IMR-90 (cell line): Measurements from ENCODE around the gene CCDC138. TPM values are rescaled to one million over a fixed set of nuclear protein-coding genes. Genes with fewer than 3 reads are reported as not detected.

Source experiments
- ATAC-seq: fragments of 200-7000 bp; cut with Tn5 transposase; 2 replicates; pipeline ENCODE4 v1.9.1; 2020; ENCODE audit warnings: low read depth, mild to moderate bottlenecking, moderate library complexity
- BruUV-seq: library from RNA; stranded (reverse); fragments of 400-500 nt; replicated peaks from 2 replicates; lab custom pipeline; 2021; lab: Mats Ljungman, UMichigan
- CTCF ChIA-PET: fragments of 300-600 bp; formaldehyde crosslinking; extraction: SDS; loops from one replicate; lab custom pipeline; 2021; ENCODE audit warnings: antibody characterized with exemption; lab: Yijun Ruan, JAX
- POLR2A ChIA-PET: fragments of 300-600 bp; sonication (Branson Sonifier 250); formaldehyde crosslinking; loops from one replicate; lab custom pipeline; 2022; ENCODE audit warnings: antibody characterized with exemption; ENCODE audit not compliant: unreplicated experiment; lab: Charles Lee
- DNase-seq: peaks from one replicate; pipeline ENCODE4 v3.0.0; 2013
- H2AFZ ChIP-seq: replicated peaks from 2 replicates; pipeline ENCODE3; 2013; ENCODE audit warnings: low read length, mild to moderate bottlenecking; ENCODE audit not compliant: poor library complexity
- H2AK5ac ChIP-seq: 2 replicates; pipeline ENCODE4 v1.6.1; 2013; ENCODE audit warnings: low read depth, low read length, inconsistent platforms
- H2AK9ac ChIP-seq: replicated peaks from 2 replicates; pipeline ENCODE3; 2013; ENCODE audit warnings: mild to moderate bottlenecking, low read depth, low read length, moderate library complexity; ENCODE audit not compliant: poor library complexity
- H2BK120ac ChIP-seq: 2 replicates; pipeline ENCODE4 v1.6.1; 2013; ENCODE audit warnings: low read depth, low read length, inconsistent platforms
- H2BK15ac ChIP-seq: 3 replicates; pipeline ENCODE4 v1.6.1; 2013; ENCODE audit warnings: low read depth, low read length, inconsistent platforms
- H2BK20ac ChIP-seq: 2 replicates; pipeline ENCODE4 v1.6.1; 2013; ENCODE audit warnings: low read depth, mild to moderate bottlenecking, inconsistent platforms, low read length, moderate library complexity
- H2BK5ac ChIP-seq: 2 replicates; pipeline ENCODE4 v1.6.1; 2013; ENCODE audit warnings: mild to moderate bottlenecking, low read depth, low read length, inconsistent platforms; ENCODE audit not compliant: poor library complexity, severe bottlenecking
- H3K14ac ChIP-seq: replicated peaks from 2 replicates; pipeline ENCODE4 v1.6.1; 2013; ENCODE audit warnings: low read depth, low read length, inconsistent platforms
- H3K18ac ChIP-seq: 2 replicates; pipeline ENCODE4 v1.6.1; 2013; ENCODE audit warnings: low read depth, low read length, control low read depth
- H3K23ac ChIP-seq: 2 replicates; pipeline ENCODE4 v1.6.1; 2013; ENCODE audit warnings: low read depth, low read length, inconsistent platforms
- H3K27ac ChIP-seq: 2 replicates; pipeline ENCODE4 v1.5.1; 2013; ENCODE audit warnings: mild to moderate bottlenecking, control low read depth, low read length; ENCODE audit not compliant: insufficient read depth
- H3K27me3 ChIP-seq: 2 replicates; pipeline ENCODE4 v1.6.1; 2013; ENCODE audit warnings: low read length; ENCODE audit not compliant: control insufficient read depth, insufficient read depth
- H3K36me3 ChIP-seq: 2 replicates; pipeline ENCODE4 v1.6.1; 2013; ENCODE audit warnings: low read length, mixed read lengths; ENCODE audit not compliant: control insufficient read depth, insufficient read depth
- H3K4ac ChIP-seq: 2 replicates; pipeline ENCODE4 v1.6.1; 2013; ENCODE audit warnings: low read depth, low read length, inconsistent platforms
- H3K4me1 ChIP-seq: 2 replicates; pipeline ENCODE4 v1.6.1; 2013; ENCODE audit warnings: low read length, mixed read lengths; ENCODE audit not compliant: control insufficient read depth, insufficient read depth
- H3K4me2 ChIP-seq: 2 replicates; pipeline ENCODE4 v1.6.1; 2013; ENCODE audit warnings: low read depth, mild to moderate bottlenecking, control low read depth, low read length, moderate library complexity
- H3K4me3 ChIP-seq: 2 replicates; pipeline ENCODE4 v1.5.1; 2013; ENCODE audit warnings: low read depth, mild to moderate bottlenecking, control low read depth, low read length, moderate library complexity; ENCODE audit not compliant: insufficient read depth
- H3K56ac ChIP-seq: 2 replicates; pipeline ENCODE4 v1.6.1; 2013; ENCODE audit warnings: low read length, inconsistent platforms; ENCODE audit not compliant: insufficient read depth; ENCODE audit errors: extremely low read depth
- H3K79me1 ChIP-seq, 2 experiments: 2 replicates each; pipeline ENCODE4 v1.6.1; 2013; ENCODE audit warnings: low read length in 2 of 2, inconsistent platforms in 1 of 2, low read depth in 1 of 2
- H3K9ac ChIP-seq: 2 replicates; pipeline ENCODE4 v1.6.1; 2013; ENCODE audit warnings: low read depth, low read length, control low read depth
- H3K9me1 ChIP-seq: 2 replicates; pipeline ENCODE4 v1.6.1; 2013; ENCODE audit warnings: low read length, inconsistent platforms; ENCODE audit not compliant: insufficient read depth
- H3K9me3 ChIP-seq: 2 replicates; pipeline ENCODE4 v1.6.1; 2013; ENCODE audit warnings: low read length; ENCODE audit not compliant: control insufficient read depth, insufficient read depth
- H4K20me1 ChIP-seq: 2 replicates; pipeline ENCODE4 v1.6.1; 2013; ENCODE audit warnings: low read length, inconsistent platforms; ENCODE audit not compliant: insufficient read depth
- H4K5ac ChIP-seq: 2 replicates; pipeline ENCODE4 v1.6.1; 2013; ENCODE audit warnings: mild to moderate bottlenecking, low read depth, low read length, control low read depth
- H4K8ac ChIP-seq, 2 experiments: 2 replicates each; pipeline ENCODE4 v1.6.1; 2013; ENCODE audit warnings: low read depth in 2 of 2, low read length in 2 of 2, control low read depth in 1 of 2, inconsistent platforms in 1 of 2
- H4K91ac ChIP-seq: 2 replicates; pipeline ENCODE4 v1.6.1; 2013; ENCODE audit warnings: low read depth, low read length, inconsistent platforms; ENCODE audit not compliant: insufficient read depth
- CEBPB ChIP-seq: IDR thresholded peaks from 2 replicates; pipeline ENCODE4 v1.6.1; 2012; ENCODE audit warnings: low read depth, low read length, improper control_type of control experiment
- ELK1 ChIP-seq: fragments of 150-350 bp; IDR thresholded peaks from 2 replicates; pipeline ENCODE4 v1.6.1; 2016; ENCODE audit warnings: low read depth, mild to moderate bottlenecking, low read length, moderate library complexity, borderline replicate concordance
- FOS ChIP-seq: fragments of 150-350 bp; IDR thresholded peaks from 2 replicates; pipeline ENCODE4 v1.6.1; 2016; ENCODE audit warnings: low read depth, low read length
- MAFK ChIP-seq: IDR thresholded peaks from 2 replicates; pipeline ENCODE4 v1.6.1; 2012; ENCODE audit warnings: low read depth, low read length, improper control_type of control experiment
- MXI1 ChIP-seq: IDR thresholded peaks from 2 replicates; pipeline ENCODE4 v1.6.1; 2012; ENCODE audit warnings: low read depth, mild to moderate bottlenecking, low read length, moderate library complexity, borderline replicate concordance
- RAD21 ChIP-seq: IDR thresholded peaks from 2 replicates; pipeline ENCODE4 v1.6.1; 2012; ENCODE audit warnings: low read length, improper control_type of control experiment
- RFX5 ChIP-seq: IDR thresholded peaks from 2 replicates; pipeline ENCODE4 v1.8.0; 2012; ENCODE audit warnings: low read depth, mild to moderate bottlenecking, low read length, moderate library complexity
- WGBS, 2 experiments: methylation state at CpG; one replicate each; pipeline versions ENCODE4 v1.1.5 to v1.1.7; 2013; ENCODE audit warnings: missing lambda C conversion rate in 2 of 2; ENCODE audit not compliant: insufficient read length in 1 of 2; ENCODE audit errors: extremely low coverage in 2 of 2; 5-methylcytosine and 5-hydroxymethylcytosine counted together
- dilution Hi-C: fragments of 300-500 bp; cut with HindIII; formaldehyde crosslinking; loops from one replicate; pipeline ENCODE4 v1.14.3; 2018; ENCODE audit warnings: low sequenced_read_pairs; ENCODE audit not compliant: unreplicated experiment
- in situ Hi-C: fragments of 300-500 bp; cut with MboI; formaldehyde crosslinking; loops from 3 replicates; pipeline ENCODE4 v1.14.3; 2019; ENCODE audit warnings: low sequenced_read_pairs, inconsistent platforms, mixed read lengths
- intact Hi-C: fragments of 100-400 bp; cut with micrococcal nuclease; formaldehyde crosslinking; loops from 2 replicates; pipeline ENCODE4 v1.10.0; 2022
- polyA plus RNA-seq, 3 experiments: library from polyadenylated mRNA; depleted of rRNA; stranded (reverse); fragments of >200 nt; gene quantifications; 2 replicates each; pipeline ENCODE4 v1.2.3, GENCODE V29; 2012; ENCODE audit warnings: low replicate concordance in 1 of 3
- total RNA-seq: library from RNA; depleted of rRNA; stranded (reverse); fragments of >200 nt; gene quantifications from 2 replicates; pipeline ENCODE4 v1.2.3, GENCODE V29; 2012
- TF ChIP-seq, protein P1 (sequence below): fragments of 150-350 bp; IDR thresholded peaks from 2 replicates; pipeline ENCODE4 v1.6.1; 2017; ENCODE audit warnings: mild to moderate bottlenecking, antibody characterized with exemption, low read length, low read depth

Gene CCDC138
- total and polyA plus RNA-seq, 2 of the 4 experiments (the other 2 are of a cell fraction), result 1.5 to 2.9 TPM

DNA sequence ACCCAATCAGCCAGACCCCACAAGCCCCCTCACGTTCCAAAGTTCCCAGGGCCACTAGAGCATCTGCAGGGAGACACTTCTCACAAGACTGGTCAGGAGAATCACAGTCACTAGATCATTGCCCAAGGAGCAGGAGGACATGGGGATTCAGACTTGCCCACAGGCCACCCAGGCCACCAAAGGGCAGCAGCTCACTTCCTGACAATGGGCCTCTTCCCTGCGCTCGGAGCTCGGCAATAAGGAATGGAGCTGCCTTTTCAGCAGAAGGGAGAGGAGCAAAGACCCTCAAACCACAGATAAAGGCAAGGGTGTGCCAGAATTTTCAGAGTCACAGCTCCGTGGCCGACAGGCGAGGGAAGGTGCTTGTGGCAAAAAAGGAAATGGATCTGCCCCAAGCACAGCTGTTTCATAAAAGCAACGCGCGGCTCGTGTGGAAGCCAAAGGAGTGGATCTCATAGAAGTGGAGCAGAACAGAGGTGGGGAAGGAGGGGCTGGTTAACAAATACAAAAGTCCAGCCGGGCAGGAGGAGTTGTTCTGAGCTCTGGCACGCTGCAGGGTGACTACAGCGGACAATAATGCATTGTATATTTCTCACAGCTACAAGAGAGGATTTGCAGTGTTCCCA, 130.3 kb downstream of the CCDC138 start:
- intact Hi-C loops, result no loop called here
- Histone ChIP-seq H3K27ac (no peak overlapping the region), H2BK120ac (no peak overlapping the region), H3K14ac (no peak overlapping the region), H4K5ac (no peak overlapping the region), H2AFZ (no peak overlapping the region), H3K9ac (no peak overlapping the region), H3K4ac (no peak overlapping the region), H4K91ac (no peak overlapping the region), H2BK20ac (no peak overlapping the region), H3K4me1 (peaks cover 2% of the 10 kb centered on the region; the same call in 1 of the 2 replicates), H3K4me2 (no peak overlapping the region), H3K18ac (no peak overlapping the region), H3K36me3 (no peaks in the 10 kb centered on the region), H3K27me3 (peaks cover 55% of the 10 kb centered on the region), H3K79me1 (no peaks in the 10 kb centered on the region), H3K23ac (no peak overlapping the region), H2BK15ac (no peak overlapping the region), H3K4me3 (no peak overlapping the region), H3K9me1 (no peaks in the 10 kb centered on the region), H2BK5ac (no peak overlapping the region), H3K56ac (no peak overlapping the region), H2AK5ac (no peak overlapping the region), H4K20me1 (no peaks in the 10 kb centered on the region), H4K8ac (no peak overlapping the region), H2AK9ac (no peak overlapping the region), H3K9me3 (no peaks in the 10 kb centered on the region)
- ChIA-PET POLR2A (no interaction called here), CTCF (interaction anchor here (1.9 kb wide), 1 partner anchor 12 kb away, joined by 8 read pairs; no protein-coding TSS in a partner anchor)
- no TSS peak for BruUV-seq
- peak; percentile 20 for DNase-seq
- WGBS, 2 experiments, result 7% methylated on average over 9 of the region's 14 CpGs; no CpG with 5 or more reads in 1 of the 2 experiments
- dilution Hi-C loops, result no loop called here
- TF ChIP-seq FOS, result no peak
- TF ChIP-seq MXI1, result no peak
- no peak for TF ChIP-seq RAD21
- no peak for TF ChIP-seq RFX5
- TF ChIP-seq, protein P1, sequence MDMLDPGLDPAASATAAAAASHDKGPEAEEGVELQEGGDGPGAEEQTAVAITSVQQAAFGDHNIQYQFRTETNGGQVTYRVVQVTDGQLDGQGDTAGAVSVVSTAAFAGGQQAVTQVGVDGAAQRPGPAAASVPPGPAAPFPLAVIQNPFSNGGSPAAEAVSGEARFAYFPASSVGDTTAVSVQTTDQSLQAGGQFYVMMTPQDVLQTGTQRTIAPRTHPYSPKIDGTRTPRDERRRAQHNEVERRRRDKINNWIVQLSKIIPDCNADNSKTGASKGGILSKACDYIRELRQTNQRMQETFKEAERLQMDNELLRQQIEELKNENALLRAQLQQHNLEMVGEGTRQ, result no peak
- TF ChIP-seq ELK1, result no peak
- TF ChIP-seq CEBPB, result no peak
- TF ChIP-seq MAFK, result no peak
- peak; percentile 85 for ATAC-seq
- in situ Hi-C loops, result no loop called here
